Measurements from ENCODE around the gene RGR.

- TF ChIP-seq ELF4 (IDR thresholded peaks at IDR 0.05) (no peak), PKNOX1 (IDR thresholded peaks at IDR 0.05) (no peak), BHLHE40 (IDR thresholded peaks at IDR 0.05; ENCODE audit: borderline replicate concordance) (no peak), SP1 (IDR thresholded peaks at IDR 0.05) (no peak), FOXA1 (IDR thresholded peaks at IDR 0.05) (no peak)
Measured at GRCh38 chr10:84288151-84288550, 43.3 kb downstream of the RGR start.

Measured in HEK293T (cell line).